Neural cell (in vitro differentiated cells): ENCODE data around the gene C11orf97. TPM values are rescaled to one million over a fixed set of nuclear protein-coding genes. Genes with fewer than 3 reads are reported as not detected.

Experiments used
- H2AFZ ChIP-seq: fragments of 200-600, 300-800 bp; sonication (generic), shearing (Covaris generic); 2 replicates; pipeline ENCODE4 v1.6.0; 2014; ENCODE audit warnings: low read depth, mild to moderate bottlenecking, antibody characterized with exemption, low read length, moderate library complexity
- H3F3A ChIP-seq: fragments of 200-600 bp; shearing (Covaris generic); 2 replicates; pipeline ENCODE4 v1.6.1; 2016; ENCODE audit warnings: mild to moderate bottlenecking, moderate library complexity, mixed read lengths, antibody characterized with exemption, low read length; ENCODE audit not compliant: insufficient read depth, poor library complexity, severe bottlenecking
- H3K27ac ChIP-seq: fragments of 200-600, 300-800 bp; sonication (generic), shearing (Covaris generic); 2 replicates; pipeline ENCODE4 v1.5.1; 2014; ENCODE audit warnings: mild to moderate bottlenecking, low read length, moderate library complexity
- H3K27me3 ChIP-seq: fragments of 300-800, 200-600 bp; sonication (generic), shearing (Covaris generic); 2 replicates; pipeline ENCODE4 v1.6.0; 2014; ENCODE audit warnings: mild to moderate bottlenecking, low read depth, low read length, moderate library complexity; ENCODE audit not compliant: insufficient read depth
- H3K36me3 ChIP-seq: fragments of 300-800, 200-600 bp; sonication (generic), shearing (Covaris generic); 2 replicates; pipeline ENCODE4 v1.5.1; 2014; ENCODE audit warnings: mild to moderate bottlenecking, antibody characterized with exemption, low read length, moderate library complexity; ENCODE audit not compliant: insufficient read depth
- H3K4me2 ChIP-seq: fragments of 300-800, 200-600 bp; sonication (generic), shearing (Covaris generic); 2 replicates; pipeline ENCODE4 v1.6.0; 2014; ENCODE audit warnings: mild to moderate bottlenecking, low read length
- H3K4me3 ChIP-seq: fragments of 300-800, 200-600 bp; sonication (generic), shearing (Covaris generic); 2 replicates; pipeline ENCODE4 v1.5.1; 2014; ENCODE audit warnings: mild to moderate bottlenecking, low read length, moderate library complexity
- H3K79me2 ChIP-seq: fragments of 200-600 bp; shearing (Covaris generic); replicated peaks from 2 replicates; pipeline ENCODE4 v1.6.0; 2014; ENCODE audit warnings: mild to moderate bottlenecking, low read length, moderate library complexity; ENCODE audit not compliant: insufficient read depth
- H3K9ac ChIP-seq: fragments of 300-800, 200-600 bp; sonication (generic), shearing (Covaris generic); 2 replicates; pipeline ENCODE4 v1.6.1; 2016; ENCODE audit warnings: mild to moderate bottlenecking, low read length, mixed read lengths
- H3K9me2 ChIP-seq: fragments of 200-600 bp; shearing (Covaris generic); 2 replicates; pipeline ENCODE4 v1.6.1; 2016; ENCODE audit warnings: mild to moderate bottlenecking, low read length, mixed read lengths; ENCODE audit not compliant: insufficient read depth
- H3K9me3 ChIP-seq: fragments of 200-600, 300-800 bp; sonication (generic), shearing (Covaris generic); 2 replicates; pipeline ENCODE4 v1.6.1; 2016; ENCODE audit warnings: mild to moderate bottlenecking, mixed run types, low read length, moderate library complexity, mixed read lengths
- H4K20me1 ChIP-seq: fragments of 200-600 bp; shearing (Covaris generic); 2 replicates; pipeline ENCODE4 v1.6.1; 2016; ENCODE audit warnings: mild to moderate bottlenecking, mixed run types; ENCODE audit not compliant: insufficient read depth
- CTCF ChIP-seq: fragments of 450-650 bp; IDR thresholded peaks from 2 replicates; pipeline ENCODE4 v1.5.1; 2014; ENCODE audit warnings: antibody characterized with exemption, mild to moderate bottlenecking, moderate library complexity; ENCODE audit not compliant: poor library complexity, severe bottlenecking
- EP300 ChIP-seq: fragments of 450-650 bp; conservative IDR thresholded peaks from 2 replicates; pipeline ENCODE4 v1.6.1; 2014; ENCODE audit warnings: antibody characterized with exemption, mild to moderate bottlenecking, moderate library complexity; ENCODE audit not compliant: poor library complexity, severe bottlenecking
- EZH2 ChIP-seq: fragments of 200-600, 300-800 bp; shearing (Covaris generic), sonication (generic); IDR thresholded peaks from 2 replicates; pipeline ENCODE4 v1.6.1; 2014; ENCODE audit warnings: antibody characterized with exemption, low read length, borderline replicate concordance, mild to moderate bottlenecking; ENCODE audit not compliant: insufficient read depth, poor library complexity, severe bottlenecking
- MXI1 ChIP-seq: fragments of 450-650 bp; conservative IDR thresholded peaks from 2 replicates; pipeline ENCODE4 v1.6.1; 2014; ENCODE audit warnings: antibody characterized with exemption, mild to moderate bottlenecking; ENCODE audit not compliant: poor library complexity, severe bottlenecking
- POLR2AphosphoS5 ChIP-seq: IDR thresholded peaks from 2 replicates; pipeline ENCODE4 v1.6.1; 2012
- RAD21 ChIP-seq: fragments of 450-650 bp; conservative IDR thresholded peaks from 2 replicates; pipeline ENCODE4 v1.6.1; 2014; ENCODE audit warnings: antibody characterized with exemption, mild to moderate bottlenecking, moderate library complexity
- REST ChIP-seq: IDR thresholded peaks from 2 replicates; pipeline ENCODE4 v1.6.1; 2012; ENCODE audit warnings: borderline replicate concordance
- SMC3 ChIP-seq: fragments of 450-650 bp; conservative IDR thresholded peaks from 2 replicates; pipeline ENCODE4 v1.6.1; 2014; ENCODE audit warnings: antibody characterized with exemption, mild to moderate bottlenecking, moderate library complexity; ENCODE audit not compliant: poor library complexity
- TAF1 ChIP-seq: IDR thresholded peaks from 2 replicates; pipeline ENCODE4 v1.6.1; 2012; ENCODE audit warnings: low read depth
- polyA plus RNA-seq: library from polyadenylated mRNA; depleted of rRNA; stranded (reverse); fragments of >200 nt; gene quantifications from 2 replicates; pipeline ENCODE4 v1.2.3, GENCODE V29; 2014

C11orf97 gene
- polyA plus RNA-seq, 1 donor from 2014 or later: 0.47 TPM

- Histone ChIP-seq H3K9me3 (no peaks in the 10 kb centered on the region), H2AFZ (no peak overlapping the region), H3F3A (no peaks in the 10 kb centered on the region), H4K20me1 (no peaks in the 10 kb centered on the region), H3K4me2 (no peak overlapping the region), H3K79me2 (no peaks in the 10 kb centered on the region), H3K9me2 (no peaks in the 10 kb centered on the region), H3K27ac (no peak overlapping the region), H3K4me3 (no peak overlapping the region), H3K27me3 (no peaks in the 10 kb centered on the region), H3K36me3 (peaks cover 3% of the 10 kb centered on the region), H3K9ac (no peak overlapping the region)
- no peak for TF ChIP-seq SMC3
- no peak for TF ChIP-seq EP300
- TF ChIP-seq REST: no peak
- no peak for TF ChIP-seq MXI1
- TF ChIP-seq TAF1: no peak
- no peak for TF ChIP-seq POLR2AphosphoS5
- no peak for TF ChIP-seq EZH2
- no peak for TF ChIP-seq CTCF
- no peak for TF ChIP-seq RAD21
These were observed 30.9 kb upstream of the C11orf97 start for GRCh38 chr11:94481342-94481741.

GRCh38 chr11:94486068-94486467 is 26.2 kb upstream of the C11orf97 start:
- Histone ChIP-seq H3K36me3 (no peaks in the 10 kb centered on the region), H3K27me3 (no peaks in the 10 kb centered on the region), H3K9me3 (no peaks in the 10 kb centered on the region), H3F3A (no peaks in the 10 kb centered on the region), H3K4me3 (no peak overlapping the region), H2AFZ (no peak overlapping the region), H3K27ac (no peak overlapping the region), H3K79me2 (no peaks in the 10 kb centered on the region), H3K9me2 (no peaks in the 10 kb centered on the region), H3K4me2 (no peak overlapping the region), H4K20me1 (no peaks in the 10 kb centered on the region), H3K9ac (no peak overlapping the region)
- no peak for TF ChIP-seq POLR2AphosphoS5
- no peak for TF ChIP-seq RAD21
- no peak for TF ChIP-seq SMC3
- no peak for TF ChIP-seq REST
- no peak for TF ChIP-seq TAF1
- TF ChIP-seq EP300: no peak
- no peak for TF ChIP-seq EZH2
- no peak for TF ChIP-seq CTCF
- TF ChIP-seq MXI1: no peak
